Pulmonary artery endothelial cell (primary cell): ENCODE data around the gene TMEM92. TPM values are rescaled to one million over a fixed set of nuclear protein-coding genes. Genes with fewer than 3 reads are reported as not detected.

ENCODE experiments used
- DNase-seq: peaks from one replicate; pipeline ENCODE4 v3.0.0-alpha.2; 2011; ENCODE audit warnings: low read depth, low spot score
- total RNA-seq: library from RNA; depleted of rRNA; stranded (reverse); fragments of >200 nt; gene quantifications from 2 replicates; pipeline ENCODE4 v1.2.3, GENCODE V29; 2014

Gene TMEM92
- not detected in 2 replicates for total RNA-seq

DNA sequence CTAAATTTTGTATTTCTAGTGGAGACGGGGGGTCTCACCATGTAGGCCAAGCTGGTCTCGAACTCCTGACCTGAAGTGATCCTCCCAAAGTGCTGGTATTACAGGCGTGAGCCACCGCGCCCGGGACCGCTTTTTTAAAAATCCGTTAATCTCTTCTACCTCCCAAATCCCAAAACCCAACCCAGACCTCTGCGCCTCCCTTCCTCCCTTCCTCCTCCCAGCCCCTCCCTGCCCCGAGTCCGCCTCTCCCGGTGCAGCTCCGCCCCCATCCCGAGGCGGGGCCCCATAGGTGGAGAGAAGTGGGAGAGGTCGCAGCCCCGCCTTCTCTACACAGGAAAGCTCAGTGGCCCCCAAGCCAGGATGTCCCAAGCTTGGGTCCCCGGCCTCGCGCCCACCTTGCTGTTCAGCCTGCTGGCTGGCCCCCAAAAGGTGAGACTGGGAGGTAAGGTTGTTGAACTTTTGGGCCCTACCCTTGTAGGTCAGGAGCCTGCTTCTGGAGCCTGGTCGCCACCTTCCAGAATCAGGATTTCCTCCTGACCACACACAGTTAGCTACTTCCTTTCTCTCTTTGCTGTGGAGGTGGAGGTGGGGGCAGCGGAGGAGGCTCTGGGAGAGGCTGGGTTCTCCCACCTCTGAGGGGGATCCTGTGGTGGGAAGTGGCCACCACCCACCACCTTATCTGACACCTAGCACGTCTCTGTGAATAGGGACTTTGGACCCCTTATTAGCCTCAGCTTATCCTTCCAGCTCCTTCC, at the start of gene TMEM92:
TMEM92 (plus strand) TSS at position 325 of the 755 bp plus-strand sequence; CDS start at position 361, 36 bp downstream.
- no peak for DNase-seq

DNA sequence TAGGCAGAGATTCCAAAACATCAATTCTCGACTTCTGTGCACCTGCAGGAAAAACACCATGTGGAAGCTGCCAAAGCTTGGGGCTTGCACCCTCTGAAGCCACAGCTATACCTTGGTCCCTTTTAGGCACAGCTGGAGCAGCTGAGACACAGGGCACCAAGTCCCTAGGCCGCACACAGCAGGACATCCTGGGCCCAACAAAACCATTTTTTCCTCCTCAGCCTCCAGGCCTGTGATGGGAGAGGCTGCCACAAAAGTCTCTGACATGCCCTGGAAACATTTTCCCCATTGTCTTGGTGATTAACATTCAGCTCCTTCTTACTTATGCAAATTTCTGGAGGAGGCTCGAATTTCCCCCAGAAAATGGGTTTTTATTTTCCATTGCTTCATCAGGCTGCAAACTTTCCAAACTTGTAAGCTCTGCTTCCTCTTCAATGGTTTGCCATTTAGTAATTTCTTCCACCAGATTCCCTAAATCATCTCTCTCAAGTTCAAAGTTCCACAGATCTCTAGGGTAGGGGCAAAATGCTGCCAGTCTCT, 48.5 kb upstream of the TMEM92 start:
- DNase-seq = no peak

DNA sequence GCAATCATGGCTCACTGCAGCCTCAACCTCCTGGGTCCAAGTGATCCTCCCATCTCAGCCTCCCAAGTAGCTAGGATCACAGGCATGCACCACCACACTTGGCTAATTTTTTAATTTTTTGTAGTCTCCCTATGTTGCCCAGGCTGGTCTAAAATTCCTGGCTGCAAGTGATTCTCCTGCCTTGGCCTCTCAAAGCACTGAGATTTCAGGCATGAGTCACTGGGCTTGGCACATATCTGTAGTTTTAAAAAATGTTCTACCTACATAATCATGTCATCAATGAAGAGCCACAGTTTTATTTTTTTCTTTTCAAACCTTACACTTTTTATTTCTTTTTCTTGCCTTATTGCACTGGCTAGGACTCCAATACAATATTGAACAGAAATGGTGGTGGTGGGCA, 39.7 kb upstream of the TMEM92 start:
- DNase-seq = no peak

DNA sequence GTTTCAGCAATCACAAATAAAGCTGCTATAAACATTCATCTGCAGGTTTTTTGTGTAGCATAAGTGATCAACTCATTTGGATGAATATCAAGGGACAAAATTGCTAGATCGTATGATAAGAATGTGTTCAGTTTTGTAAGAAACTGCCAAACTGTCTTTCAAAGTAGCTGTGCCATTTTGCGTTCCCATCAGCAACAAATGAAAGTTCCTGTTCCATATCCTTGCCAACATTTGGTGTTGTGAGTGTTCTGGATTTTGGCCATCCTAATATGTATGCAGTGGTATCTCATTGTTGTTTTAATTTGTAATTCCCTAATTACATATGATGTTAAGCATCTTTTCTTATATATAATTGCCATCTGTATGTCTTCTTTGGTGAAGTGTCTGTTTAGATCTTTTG, 36.4 kb upstream of the TMEM92 start:
- DNase-seq = no peak

DNA sequence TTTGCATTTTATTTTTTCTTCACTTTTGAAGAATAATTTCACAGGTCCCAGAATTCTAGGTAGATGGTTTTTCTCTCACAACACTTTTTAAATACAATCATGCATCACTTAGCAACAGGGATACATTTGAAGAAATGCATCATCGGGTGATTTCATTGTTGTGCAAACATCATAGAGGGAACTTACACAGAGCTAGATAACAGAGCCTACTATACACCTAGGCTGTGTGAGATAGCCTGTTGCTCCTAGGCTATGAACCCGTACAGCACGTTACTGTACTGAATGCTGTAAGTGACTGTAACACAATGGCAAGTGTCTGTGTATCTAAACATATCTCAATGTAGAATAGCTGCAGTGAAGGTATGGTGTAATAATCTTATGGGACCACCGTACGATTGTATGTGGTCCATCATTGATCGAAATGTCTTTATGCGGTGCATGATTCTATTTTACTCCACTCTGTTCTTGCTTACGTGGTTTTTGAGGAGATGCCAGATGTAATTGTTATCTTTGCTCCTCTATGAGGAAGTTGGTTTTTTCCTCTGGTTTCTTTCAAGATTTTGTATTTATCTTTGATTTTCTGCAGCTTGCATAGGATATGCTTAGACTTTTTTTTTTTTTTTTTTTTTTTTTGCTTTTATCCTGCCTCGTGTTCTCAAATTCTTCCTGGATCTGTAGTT, 35.5 kb upstream of the TMEM92 start:
- DNase-seq = no peak

DNA sequence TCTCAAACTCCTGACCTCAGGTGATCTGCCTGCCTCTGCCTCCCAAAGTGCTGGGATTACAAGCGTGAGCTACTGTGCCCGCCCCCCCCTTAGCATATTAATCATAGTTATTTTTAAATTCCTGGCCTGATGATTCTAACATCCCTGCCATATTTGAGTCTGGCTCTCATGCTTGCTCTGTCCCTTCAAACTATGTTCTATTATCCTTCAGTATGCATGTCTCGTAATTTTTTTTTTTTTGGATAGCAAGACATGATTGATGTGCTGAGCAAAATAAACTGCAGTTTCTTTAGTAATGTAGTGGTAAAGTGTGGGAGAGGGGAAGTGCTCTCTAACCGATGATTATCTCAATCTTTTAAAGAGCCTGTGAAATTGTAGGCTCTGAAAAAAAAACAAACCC, 34.3 kb upstream of the TMEM92 start:
- DNase-seq = no peak

DNA sequence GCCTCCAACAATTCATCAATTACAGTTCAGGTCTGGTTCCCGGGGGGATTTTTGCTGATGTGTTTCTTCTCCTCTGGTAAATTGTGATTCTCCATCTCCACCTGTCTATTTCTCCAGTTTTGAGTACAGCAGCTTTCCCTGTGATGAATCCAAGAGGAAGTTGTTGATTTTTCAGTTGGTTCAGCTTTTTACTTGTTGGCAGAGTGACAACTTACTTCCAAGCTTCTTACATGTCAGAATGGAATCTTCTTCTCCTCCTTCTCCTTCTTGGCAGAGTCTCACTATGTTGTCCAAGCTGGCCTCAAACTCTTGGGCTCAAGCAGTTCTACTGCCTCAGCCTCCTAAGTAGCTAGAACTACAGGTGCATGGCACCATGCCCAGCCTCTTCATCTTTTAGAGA, 33.4 kb upstream of the TMEM92 start:
- DNase-seq = no peak

DNA sequence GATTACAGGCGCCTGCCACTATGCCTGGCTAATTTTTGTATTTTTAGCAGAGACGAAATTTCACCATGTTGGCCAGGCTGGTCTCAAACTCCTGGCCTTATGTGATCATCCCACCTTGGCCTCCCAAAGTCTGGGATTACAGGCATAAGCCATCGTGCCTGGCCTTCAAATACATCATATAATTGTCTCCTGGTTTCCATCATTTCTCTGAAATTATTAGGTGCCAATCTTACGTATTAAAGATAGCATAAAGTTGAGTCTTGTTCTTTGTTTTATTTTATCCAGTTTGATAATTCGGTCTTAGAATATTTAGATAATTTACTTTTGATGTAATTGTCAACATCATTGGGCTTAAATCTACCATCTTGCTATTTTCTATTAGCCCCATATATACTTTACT, 32.8 kb upstream of the TMEM92 start:
- no peak for DNase-seq

DNA sequence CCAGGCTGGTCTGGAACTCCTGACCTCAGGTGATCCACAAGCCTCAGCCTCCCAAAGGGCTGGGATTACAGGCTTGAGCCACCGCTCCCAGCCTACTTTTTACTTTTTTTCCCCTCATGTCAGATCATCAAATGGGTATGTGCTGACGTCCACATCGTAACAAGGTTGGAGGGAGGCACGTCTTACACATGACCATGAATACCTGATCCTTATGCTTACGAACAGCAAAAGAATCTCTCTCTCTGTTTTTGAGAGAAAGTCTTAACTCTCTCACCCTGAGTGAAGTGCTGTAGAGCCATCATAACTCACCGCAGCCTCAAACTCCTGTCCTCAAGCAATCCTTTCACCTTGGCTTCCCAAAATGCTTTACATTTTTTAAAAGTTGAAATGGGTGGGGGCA, 29.5 kb upstream of the TMEM92 start:
- DNase-seq = no peak

DNA sequence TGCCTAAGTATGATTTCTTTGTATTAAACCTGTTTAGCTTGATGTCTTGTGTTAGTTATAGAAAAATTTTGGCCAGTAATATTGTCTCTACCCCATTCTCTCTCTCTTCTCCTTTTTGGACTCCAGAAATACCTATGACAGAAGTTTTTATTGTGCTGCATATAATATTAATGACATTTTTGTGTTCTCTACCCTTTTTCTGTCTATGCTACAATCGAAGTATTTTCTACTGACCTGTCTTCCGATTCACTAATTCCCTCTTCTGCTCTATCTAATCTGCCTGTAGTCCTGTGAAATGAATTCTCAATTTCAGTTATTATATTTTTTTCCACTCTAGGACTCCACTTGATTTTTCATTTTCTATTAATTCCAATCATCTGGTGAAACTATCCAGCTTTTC, 26.0 kb upstream of the TMEM92 start:
- no peak for DNase-seq

DNA sequence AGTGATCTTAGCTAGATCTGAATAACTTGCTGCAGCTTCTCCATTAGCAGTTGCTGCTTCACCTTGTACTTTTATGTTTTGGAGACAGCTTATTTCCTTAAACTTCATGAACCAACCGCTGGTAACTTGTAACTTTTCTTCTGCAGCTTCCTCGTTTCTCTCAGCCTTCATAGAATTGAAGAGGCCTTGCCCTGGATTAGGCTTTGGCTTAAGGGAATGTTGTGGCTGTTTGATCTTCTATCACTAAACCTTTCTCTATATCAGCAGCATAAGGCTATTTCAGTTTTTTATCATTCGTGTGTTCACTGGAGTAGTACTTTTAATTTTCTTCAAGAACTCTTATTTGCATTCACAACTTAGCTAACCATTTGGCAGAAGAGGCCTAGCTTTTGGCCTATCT, 21.5 kb upstream of the TMEM92 start:
- no peak for DNase-seq

DNA sequence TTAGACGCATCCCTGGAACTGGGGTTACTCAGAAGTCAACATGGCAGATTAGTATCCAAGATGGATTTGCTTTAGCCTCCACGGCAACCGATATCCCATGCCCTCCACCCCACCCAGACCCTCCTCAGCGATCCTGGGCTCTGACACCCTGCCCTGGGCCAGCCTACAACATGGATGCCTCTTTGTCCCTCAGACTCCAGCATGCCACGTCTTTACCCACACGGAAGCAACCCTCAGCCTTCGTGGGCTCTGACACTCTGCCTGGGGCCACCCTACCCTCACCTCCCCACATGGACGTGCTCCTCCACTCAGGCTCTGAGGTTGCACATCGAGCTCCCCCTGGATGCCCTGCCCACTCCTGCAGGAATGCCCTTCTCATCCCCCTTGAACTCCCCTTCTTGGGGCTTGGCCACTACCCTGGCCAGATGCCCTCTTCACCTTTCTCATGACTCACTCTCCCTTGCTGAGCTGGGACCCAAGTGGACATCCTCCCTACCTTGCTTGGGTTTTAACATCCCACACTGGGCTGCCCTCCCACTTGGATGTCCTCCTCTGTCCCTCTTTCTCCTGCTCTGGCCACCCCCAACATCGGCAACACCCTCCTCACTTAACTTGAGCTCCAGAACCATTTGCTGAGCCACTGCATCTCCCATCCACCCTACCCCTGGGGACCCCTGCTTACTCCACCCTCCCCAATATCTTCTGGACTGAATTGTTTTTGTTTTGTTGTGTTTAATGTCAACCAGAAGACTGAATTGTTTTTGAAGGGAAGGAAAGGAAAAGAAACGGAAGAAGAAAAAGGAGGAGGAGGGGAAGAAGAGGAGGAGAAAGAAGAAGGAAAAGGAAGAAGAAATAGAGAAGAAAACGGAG, 18.3 kb upstream of the TMEM92 start:
- no peak for DNase-seq

DNA sequence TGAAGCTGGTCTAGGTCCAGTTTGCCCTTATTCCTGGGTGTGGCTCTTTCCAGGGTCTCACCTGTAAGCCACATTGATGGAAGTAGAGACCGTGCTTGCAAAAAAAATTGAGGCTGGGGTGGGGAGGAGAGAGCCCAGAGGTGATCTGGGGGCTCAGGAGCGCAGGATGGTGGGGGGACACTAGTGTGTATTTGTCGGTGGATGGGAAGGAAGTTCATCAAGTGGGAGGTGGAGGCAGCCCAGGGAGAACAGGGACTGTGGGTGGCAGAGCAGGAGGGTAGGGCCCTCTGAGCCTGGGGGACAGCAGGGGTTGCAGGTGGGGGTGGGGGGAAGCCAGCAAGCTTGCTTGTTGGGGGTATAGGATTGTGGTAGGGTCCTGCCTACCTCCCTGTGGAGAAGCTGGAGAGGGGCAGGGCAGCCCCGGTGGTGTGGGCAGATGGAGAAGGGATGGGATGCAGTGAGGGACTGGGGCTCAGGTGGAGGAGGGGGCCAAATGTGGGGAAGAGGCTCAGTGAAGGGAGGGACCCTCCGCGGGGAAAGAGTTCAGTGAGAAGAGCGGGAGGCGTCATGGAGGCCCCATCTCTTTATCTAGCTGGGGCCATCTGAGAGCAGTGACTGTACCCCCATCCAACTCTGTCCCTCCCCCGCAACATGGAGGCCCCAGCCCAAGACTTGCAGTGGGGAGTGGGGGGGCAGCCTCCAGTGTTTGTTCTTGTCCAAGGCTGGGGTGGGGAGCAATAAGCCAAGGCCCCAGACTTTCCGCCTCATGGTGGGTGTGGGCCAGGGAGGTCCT, 17.2 kb upstream of the TMEM92 start:
- no peak for DNase-seq

DNA sequence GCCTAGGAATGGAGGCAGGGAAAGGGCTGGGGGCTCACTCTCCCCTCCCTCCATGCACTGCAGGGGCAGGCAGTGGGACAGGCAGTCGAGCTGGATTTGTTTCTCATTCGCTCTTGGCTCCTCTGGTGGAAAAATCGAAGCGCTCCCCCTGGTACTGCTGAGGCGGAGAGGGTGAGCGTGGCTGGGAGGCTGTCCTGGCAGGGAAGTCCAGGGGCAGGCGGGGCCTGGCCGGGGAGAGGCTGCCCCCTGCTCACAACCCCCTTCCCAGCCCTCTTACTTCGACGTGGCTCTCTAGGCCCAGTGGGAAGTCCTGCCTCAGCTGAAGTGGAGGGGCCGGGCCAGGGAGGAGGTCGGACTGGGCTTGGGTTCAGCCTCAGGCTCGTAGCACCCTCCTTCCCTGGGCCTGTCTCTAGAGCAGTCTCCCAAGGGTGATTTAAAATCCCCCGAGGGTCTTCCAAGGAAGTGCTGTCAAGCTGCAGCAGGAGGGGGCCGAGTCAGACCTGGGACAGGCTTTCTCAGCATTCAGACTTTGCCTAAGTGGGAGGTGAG, 16.5 kb upstream of the TMEM92 start:
- no peak for DNase-seq

DNA sequence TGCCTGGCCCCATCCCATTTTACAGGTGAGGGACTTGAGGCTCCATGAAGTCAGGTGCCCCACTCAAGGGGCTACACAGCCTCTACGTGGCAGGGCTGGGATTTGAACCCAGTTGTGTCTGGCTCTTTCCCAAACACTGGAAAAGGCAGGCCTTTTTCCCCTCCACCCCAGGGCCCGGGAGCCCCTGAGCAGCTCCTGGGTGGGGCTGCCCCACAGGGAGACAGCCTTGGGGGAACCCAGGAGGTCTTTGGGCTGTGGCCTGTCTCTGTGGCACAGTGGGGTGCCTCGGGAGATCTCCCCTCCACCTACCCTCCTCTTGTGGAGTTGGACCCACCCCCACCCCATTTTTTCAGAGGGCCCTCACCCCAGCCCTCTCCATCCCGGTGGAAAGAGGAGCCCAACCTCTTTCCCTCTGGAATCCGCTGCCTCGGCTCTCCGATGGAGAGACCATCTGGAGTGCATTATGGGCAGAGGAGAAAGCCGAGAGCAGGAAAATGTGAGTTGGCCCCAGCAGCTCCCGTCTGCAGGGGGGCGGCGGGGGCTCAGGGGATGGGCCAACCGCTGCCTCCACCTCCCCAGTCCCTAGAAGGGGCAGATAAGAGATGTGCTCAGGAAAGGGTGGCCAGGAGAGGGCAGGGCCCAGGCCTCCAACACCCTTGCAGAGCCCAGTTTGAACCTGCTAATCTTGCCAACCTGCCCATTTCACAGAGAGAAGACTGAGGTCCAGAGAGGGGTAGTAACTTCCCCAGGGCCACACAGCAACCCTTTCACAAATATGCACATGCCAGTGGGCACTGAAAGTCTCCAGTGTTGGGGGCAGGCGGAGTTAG, 15.4 kb upstream of the TMEM92 start:
- DNase-seq = no peak

DNA sequence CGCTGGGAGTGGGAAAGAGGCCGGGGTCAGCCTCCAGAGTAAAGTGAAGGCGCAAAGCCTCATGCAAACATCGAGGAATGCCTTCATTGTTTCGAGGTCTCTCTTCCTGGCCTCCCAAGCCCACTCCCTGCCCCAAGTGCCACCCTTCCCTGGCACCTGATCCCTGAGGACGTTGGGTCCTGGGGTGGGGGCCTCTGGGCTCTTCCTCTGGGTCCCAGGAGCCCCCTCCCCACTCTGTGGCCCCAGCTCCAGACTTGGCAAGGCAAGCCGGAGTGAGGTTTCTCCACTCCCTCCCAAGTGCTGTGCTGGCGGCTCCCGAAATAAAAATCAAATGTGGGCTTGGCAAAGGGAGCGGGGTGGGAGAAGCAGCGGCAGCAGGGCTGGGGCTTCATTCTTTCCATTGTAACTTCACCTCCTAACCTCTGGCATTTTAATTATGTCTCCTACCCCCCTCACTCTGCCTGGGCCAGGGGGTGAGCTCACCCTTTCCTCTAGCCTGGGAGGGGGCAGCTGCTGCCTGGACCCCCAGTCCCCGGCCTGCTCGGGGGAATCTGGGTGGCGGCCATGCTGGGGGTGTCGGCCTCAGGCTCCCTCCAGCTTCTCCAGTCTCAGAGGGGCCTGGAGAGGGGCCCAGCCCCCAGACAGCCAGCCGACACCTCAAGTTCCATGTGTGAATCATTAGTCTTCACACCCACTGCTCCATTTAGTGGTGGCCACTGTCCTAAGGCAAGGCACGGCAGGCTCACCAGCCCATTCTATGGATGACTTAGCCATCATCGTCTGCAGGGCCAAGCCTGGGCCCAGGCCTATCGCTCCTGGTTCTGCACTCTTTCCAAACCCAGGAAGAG, 14.6 kb upstream of the TMEM92 start:
- DNase-seq = no peak

DNA sequence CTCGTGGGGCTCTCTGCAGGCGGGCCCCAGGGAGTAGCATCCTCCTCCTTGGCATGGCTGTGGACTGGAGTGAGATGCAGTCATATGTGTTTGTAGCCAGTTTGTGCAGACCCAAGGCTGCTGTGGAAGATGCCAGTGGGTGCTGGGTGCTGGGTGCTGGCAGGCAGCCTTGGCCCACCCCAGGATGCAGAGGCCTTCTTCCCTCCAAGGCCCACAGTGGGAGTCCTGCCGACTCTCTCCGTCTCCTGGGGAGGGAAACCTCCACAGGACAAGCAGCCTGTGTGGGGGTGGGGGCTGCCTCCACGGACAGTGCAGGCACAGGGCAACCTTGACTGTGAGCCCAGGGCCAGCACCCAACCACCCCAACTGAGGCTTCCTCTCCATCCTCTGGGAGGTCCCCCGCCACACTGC, 13.8 kb upstream of the TMEM92 start:
- no peak for DNase-seq

DNA sequence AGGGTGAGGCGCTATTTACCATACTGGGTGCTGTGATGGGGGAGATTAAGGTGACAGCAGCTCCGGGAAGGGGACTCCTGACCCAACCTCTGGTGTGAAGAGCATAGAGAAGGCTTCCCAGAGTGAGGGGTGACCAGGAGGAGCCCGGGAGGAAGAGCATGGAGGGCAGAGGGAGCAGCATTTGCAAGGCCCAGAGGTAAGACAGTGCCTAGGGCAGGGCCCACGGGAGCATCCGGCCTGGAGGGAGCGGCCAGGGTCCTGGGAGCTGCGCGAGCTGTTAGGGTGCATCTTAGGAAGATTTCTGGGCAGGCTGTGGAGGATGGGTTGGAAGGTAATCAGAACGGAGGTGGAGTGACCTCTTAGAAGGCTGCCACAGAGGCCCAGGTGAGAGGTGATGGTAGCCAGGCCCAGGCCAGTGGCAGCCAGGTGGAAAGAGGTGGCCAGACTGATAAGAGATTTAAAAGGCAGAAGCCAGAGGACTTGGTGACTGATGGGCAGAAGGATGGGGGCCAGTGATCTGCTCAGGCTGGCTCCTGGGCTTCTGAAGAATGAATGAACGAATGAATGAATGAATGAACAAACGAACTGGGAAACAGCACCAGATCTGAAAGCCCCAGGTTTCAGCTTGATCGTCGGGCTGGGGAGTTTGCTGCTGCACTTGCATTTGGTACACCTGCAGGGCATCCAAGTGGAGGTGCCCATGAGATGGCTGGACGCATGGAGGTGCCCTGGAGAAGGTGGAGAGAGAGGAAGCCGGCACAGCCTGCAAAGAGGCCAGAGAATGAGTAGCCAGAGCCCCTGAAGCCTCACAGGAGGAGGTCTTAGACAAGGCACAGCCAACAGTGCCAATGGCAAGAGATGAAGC, 13.0 kb upstream of the TMEM92 start:
- no peak for DNase-seq
